Cardiac septum (tissue), 1 donor: ENCODE results near the gene SYT1. TPM values are rescaled to one million over a fixed set of nuclear protein-coding genes. Genes with fewer than 3 reads are reported as not detected.
"Not testable (repeated sequence)": the region's sequence is repeated elsewhere in the genome, so short reads cannot be mapped to it uniquely, and the experiment has no call there.

Experiments used
- DNase-seq: peaks from one replicate; pipeline ENCODE4 v3.0.0-alpha.2; 2020; ENCODE audit warnings: low spot score
- intact Hi-C: fragments of 100-400 bp; cut with DNase I; formaldehyde crosslinking; loops from one replicate; pipeline ENCODE4 v1.14.0; 2022
- total RNA-seq: library from RNA; stranded (reverse); fragmentation: NEBNext Ultra II Directional; extraction: Animal tissue kit (Norgen Biotek cat#: 25700); gene quantifications from one replicate; pipeline ENCODE4 v1.2.1, GENCODE V29; 2021
- donor health status: DM: no; HTN: no; CAD: no.

SYT1 gene
- total RNA-seq, 1 donor from 2014 or later = not detected

GRCh38 chr12:79045149-79045703 lies 180.7 kb downstream of the SYT1 start:
- DNase-seq, intact Hi-C loops: not testable (repeated sequence)

- no peak for DNase-seq
- intact Hi-C loops = no loop called here
Measured at GRCh38 chr12:79046021-79046420, 181.4 kb downstream of the SYT1 start.

- DNase-seq = no peak
- intact Hi-C loops = no loop called here
Measured at GRCh38 chr12:79048962-79049361, 184.4 kb downstream of the SYT1 start.

DNA sequence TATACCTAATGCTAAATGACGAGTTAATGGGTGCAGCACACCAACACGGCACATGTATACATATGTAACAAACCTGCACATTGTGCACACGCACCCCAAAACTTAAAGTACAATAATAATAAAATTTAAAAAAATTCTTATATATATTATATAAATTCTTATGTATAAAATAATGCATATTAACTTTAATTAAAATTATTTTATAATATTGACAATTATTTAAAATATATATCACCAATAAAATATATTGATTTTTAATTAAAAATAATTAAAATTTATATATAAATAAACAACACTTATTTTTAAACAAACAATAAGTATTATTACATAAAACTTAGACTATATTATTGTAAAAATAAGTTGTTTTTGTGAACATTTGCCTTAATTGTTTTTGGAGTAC lies 188.8 kb downstream of the SYT1 start:
- no peak for DNase-seq
- intact Hi-C loops = no loop called here

DNA sequence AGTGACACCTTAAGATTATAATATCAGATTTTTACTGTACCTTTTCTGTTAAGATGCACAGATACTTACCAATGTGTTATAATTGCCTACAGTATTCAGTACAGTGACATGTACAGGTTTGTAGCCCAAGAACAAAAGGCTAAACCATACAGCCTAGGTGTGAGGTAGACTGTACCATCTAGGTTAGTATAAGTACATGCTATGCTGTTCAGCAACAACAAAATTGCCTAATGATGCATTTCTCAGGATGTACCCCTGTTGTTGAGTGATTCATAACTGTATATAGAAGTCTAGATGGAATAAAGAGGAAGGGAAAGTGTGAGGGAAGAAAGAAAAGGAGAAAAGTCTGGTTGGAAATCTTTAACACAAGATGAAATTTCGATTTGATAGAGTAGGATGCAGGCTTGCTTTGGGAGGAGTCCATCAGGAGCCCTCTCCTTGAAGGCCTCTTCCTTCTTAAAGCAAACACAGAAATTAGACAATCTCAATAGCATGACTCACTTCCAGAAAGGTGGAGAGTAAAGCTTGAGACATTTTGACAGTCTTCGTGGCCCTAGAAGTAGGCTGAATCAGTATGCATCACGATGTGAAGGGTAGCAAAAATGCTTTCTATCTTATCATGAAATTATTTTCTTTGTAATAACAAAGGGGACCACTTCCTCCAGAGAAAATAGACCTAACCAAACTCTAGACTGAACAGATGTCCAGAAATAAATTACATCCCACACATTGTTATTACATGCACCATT lies 191.5 kb downstream of the SYT1 start:
- intact Hi-C loops = no loop called here
- DNase-seq = no peak

- DNase-seq = no peak
- intact Hi-C loops = no loop called here
Measured at GRCh38 chr12:79056775-79057174, 192.2 kb downstream of the SYT1 start.

DNA sequence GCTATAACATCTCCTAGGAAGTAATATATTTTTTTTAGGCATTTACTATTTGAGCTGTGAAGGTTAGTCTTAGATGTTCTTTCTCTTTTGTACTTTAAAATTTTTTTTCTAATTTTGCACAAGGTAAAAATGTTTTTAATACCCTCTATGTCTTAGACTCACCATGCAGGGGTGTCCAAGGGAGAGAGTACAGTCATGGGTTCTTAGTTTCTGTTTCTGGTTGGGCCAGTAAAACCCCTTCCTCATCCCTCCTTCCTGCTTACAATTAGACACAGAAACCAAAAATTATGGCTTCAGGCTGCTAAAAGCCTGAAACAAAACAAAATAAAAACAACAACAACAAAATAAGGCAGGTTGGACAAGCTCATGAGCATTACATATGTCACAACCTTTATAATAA lies 193.0 kb downstream of the SYT1 start:
- no peak for DNase-seq
- intact Hi-C loops = no loop called here

DNA sequence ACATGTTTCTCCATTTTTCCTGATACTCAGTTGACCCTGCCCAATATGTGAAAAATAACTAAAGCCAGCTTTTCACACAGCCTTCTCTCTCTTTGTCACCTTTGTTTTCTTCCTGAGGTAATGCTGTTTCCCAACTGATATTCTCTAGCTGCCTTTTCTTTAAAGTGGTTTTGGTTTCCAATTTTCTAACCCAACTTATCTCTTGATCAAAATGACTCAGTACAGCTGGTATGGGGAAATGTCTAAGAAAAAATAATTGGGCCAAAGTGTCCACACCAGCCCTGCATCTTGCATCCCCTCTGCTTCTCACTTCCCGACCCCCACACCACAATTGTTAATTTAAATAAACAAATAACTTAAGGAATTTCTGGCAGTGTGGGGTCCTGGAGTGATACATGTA lies 193.8 kb downstream of the SYT1 start:
- intact Hi-C loops = no loop called here
- no peak for DNase-seq

GRCh38 chr12:79059557-79059956 lies 195.0 kb downstream of the SYT1 start:
- intact Hi-C loops = no loop called here
- DNase-seq = no peak

- no peak for DNase-seq
- intact Hi-C loops = no loop called here
Measured at GRCh38 chr12:79063258-79063657, 198.7 kb downstream of the SYT1 start.

GRCh38 chr12:79067977-79068376 lies 203.4 kb downstream of the SYT1 start:
- DNase-seq = no peak

DNA sequence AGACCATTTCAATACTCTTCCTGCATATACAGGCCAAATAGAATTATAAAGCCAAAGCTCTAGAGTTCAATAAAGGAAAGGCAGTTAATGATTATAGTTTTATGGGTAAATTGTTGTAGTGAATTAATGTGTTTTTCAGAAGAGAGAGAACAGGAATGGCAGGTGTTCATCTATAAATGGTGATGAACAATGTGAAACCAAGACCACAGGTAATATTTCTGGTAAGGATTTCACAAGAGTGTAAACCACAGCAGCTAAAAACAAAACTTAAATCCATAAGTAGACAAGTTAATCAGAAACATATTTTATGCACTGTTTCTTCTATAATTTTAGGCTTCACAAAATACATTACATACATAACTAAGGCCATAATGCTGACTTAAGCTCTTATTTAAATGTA lies 204.4 kb downstream of the SYT1 start:
- DNase-seq = no peak
- intact Hi-C loops = no loop called here

More at GRCh38 chr12:79067977-79068376, 203.4 kb downstream of the SYT1 start:
- intact Hi-C loops = no loop called here

- intact Hi-C loops = no loop called here
- no peak for DNase-seq
Measured at GRCh38 chr12:79071498-79071897, 206.9 kb downstream of the SYT1 start.

- intact Hi-C loops = no loop called here
- no peak for DNase-seq
Measured at GRCh38 chr12:79073506-79073905, 208.9 kb downstream of the SYT1 start.

DNA sequence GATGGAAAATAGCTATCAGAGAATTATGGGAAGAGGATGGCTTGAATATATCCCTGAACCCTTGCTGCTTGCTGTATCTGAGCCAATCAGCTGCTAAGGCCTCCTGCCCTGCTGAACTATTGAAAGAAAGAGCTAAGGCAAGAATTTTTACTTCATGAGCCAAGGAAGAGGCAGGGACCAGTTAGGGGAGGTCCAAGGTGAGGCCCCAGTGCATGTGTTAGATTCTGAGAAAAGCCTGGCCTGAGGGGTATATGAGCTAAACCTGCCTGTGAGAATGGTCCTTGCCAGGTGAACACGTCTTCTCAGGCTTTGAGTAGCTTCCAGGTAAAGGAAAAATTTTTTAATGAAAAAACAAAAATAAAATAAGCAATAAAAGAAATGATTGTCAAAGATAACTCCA lies 218.0 kb downstream of the SYT1 start:
- intact Hi-C loops = no loop called here

DNA sequence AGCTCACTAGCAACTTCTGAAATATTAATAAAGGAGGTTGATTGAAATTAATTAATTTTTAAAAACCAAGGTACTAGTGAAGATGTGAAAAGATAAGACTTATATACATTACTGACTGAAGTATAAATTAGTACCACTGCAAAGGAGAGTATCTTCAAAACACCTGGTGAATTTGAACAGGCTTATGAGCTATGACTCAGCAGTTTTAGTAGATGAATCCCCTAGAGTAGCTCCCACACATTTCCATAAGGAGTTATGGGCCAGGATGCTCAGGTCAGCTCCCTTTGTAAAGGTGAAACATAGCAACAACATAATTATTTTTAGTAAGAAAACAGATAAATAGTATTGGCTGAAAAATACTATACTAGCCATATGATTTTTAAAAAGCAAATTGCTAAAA lies 218.6 kb downstream of the SYT1 start:
- intact Hi-C loops = no loop called here
- DNase-seq = no peak

More for the DNA sequence above, 218.0 kb downstream of the SYT1 start:
- no peak for DNase-seq

- DNase-seq = no peak
- intact Hi-C loops = no loop called here
Measured at GRCh38 chr12:79085106-79085682, 220.6 kb downstream of the SYT1 start.

GRCh38 chr12:79086541-79087296 lies 222.1 kb downstream of the SYT1 start:
- DNase-seq = no peak
- intact Hi-C loops = no loop called here

GRCh38 chr12:79098530-79098929 lies 234.0 kb downstream of the SYT1 start:
- DNase-seq = no peak
- intact Hi-C loops = no loop called here

GRCh38 chr12:79108962-79109361 lies 244.4 kb downstream of the SYT1 start:
- DNase-seq = no peak
- intact Hi-C loops = no loop called here
